C4-2B (cell line): Measurements from ENCODE around the gene GLRX3.
"Not testable (repeated sequence)": the region's sequence is repeated elsewhere in the genome, so short reads cannot be mapped to it uniquely, and the experiment has no call there.

ENCODE experiments used
- H3K27ac ChIP-seq: fragments of 450-650 bp; 2 replicates; pipeline ENCODE4 v1.5.1; 2017
- CTCF ChIP-seq: fragments of 450-650 bp; conservative IDR thresholded peaks from 2 replicates; pipeline ENCODE4 v1.5.1; 2017; ENCODE audit warnings: mild to moderate bottlenecking
- ZFX ChIP-seq: fragments of 450-650 bp; IDR thresholded peaks from 2 replicates; pipeline ENCODE4 v1.6.1; 2017

The GLRX3 gene

GRCh38 chr10:130196511-130197487 lies 60.6 kb downstream of the GLRX3 start:
- no peak for TF ChIP-seq ZFX
- no peak for TF ChIP-seq CTCF
- H3K27ac ChIP-seq, result no peak overlapping the region

GRCh38 chr10:130198651-130199050 lies 62.5 kb downstream of the GLRX3 start:
- TF ChIP-seq CTCF (no peak), ZFX (no peak)

GRCh38 chr10:130200179-130201042 lies 64.2 kb downstream of the GLRX3 start:
- no peak overlapping the region for H3K27ac ChIP-seq
- no peak for TF ChIP-seq CTCF
- TF ChIP-seq ZFX, result no peak

More at GRCh38 chr10:130198651-130199050, 62.5 kb downstream of the GLRX3 start:
- no peak overlapping the region for H3K27ac ChIP-seq

GRCh38 chr10:130201043-130201380 lies 64.8 kb downstream of the GLRX3 start:
- H3K27ac ChIP-seq, result no peak overlapping the region
- no peak for TF ChIP-seq CTCF
- no peak for TF ChIP-seq ZFX

GRCh38 chr10:130202150-130202549 lies 66.0 kb downstream of the GLRX3 start:
- H3K27ac ChIP-seq, result not testable (repeated sequence)

- TF ChIP-seq CTCF (no peak), ZFX (no peak)
- no peak overlapping the region for H3K27ac ChIP-seq
These were observed 66.9 kb downstream of the GLRX3 start for GRCh38 chr10:130202984-130203621.

GRCh38 chr10:130203626-130204025 lies 67.4 kb downstream of the GLRX3 start:
- no peak overlapping the region for H3K27ac ChIP-seq
- no peak for TF ChIP-seq CTCF
- no peak for TF ChIP-seq ZFX
